GM10248 (cell line): ENCODE results near the gene COL13A1.

Source experiments
- CTCF ChIA-PET: fragments of 300-600 bp; sonication (Branson Sonifier 250); formaldehyde crosslinking; extraction: SDS; loops from one replicate; lab custom pipeline; 2021; ENCODE audit warnings: antibody characterized with exemption; lab: Yijun Ruan, JAX
- POLR2A ChIA-PET: fragments of 350-650 bp; sonication (Branson Sonifier 250); formaldehyde crosslinking; extraction: SDS; loops from one replicate; lab custom pipeline; 2020; ENCODE audit warnings: antibody characterized with exemption; lab: Yijun Ruan, JAX
- DNase-seq: peaks from one replicate; pipeline ENCODE4 v3.0.0; 2012; ENCODE audit errors: extremely low spot score
- TF ChIP-seq, protein P1 (sequence below): IDR thresholded peaks from 2 replicates; pipeline ENCODE4 v1.5.1; 2012; ENCODE audit warnings: mild to moderate bottlenecking, low read depth; ENCODE audit errors: extremely low read depth, missing control alignments, control extremely low read depth

COL13A1 gene

DNA sequence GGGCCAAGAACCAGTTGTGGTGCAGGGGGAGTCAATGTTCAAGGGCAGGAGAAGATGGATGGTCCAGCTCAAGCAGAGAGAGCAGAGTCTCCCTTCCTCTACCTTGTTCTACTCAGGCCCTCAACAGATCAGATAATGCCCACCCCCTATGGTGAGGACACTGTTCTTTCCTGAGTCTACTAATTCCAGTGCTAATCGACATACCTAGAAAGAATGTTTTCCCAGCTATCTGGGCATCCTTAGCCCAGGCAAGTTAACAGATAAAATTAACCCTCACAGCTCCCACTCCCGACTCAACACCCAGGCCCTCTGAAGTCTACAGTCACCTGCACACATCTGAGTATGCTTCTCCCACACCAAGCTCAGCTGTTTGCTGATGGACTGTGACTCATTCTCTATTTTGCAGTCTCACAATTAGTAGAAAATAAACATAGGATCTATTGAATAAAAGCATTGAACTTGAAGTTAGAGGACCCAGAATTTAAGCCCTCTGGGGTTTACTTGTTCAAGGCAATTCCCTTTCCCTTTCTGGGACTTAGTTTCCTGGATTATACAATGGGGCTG, 17.1 kb downstream of the COL13A1 start:
- ChIA-PET POLR2A (no interaction called here), CTCF (interaction anchor here (1.9 kb wide), 1 partner anchor 10 kb away, joined by 4 read pairs; no protein-coding TSS in a partner anchor)
- TF ChIP-seq, protein P1, sequence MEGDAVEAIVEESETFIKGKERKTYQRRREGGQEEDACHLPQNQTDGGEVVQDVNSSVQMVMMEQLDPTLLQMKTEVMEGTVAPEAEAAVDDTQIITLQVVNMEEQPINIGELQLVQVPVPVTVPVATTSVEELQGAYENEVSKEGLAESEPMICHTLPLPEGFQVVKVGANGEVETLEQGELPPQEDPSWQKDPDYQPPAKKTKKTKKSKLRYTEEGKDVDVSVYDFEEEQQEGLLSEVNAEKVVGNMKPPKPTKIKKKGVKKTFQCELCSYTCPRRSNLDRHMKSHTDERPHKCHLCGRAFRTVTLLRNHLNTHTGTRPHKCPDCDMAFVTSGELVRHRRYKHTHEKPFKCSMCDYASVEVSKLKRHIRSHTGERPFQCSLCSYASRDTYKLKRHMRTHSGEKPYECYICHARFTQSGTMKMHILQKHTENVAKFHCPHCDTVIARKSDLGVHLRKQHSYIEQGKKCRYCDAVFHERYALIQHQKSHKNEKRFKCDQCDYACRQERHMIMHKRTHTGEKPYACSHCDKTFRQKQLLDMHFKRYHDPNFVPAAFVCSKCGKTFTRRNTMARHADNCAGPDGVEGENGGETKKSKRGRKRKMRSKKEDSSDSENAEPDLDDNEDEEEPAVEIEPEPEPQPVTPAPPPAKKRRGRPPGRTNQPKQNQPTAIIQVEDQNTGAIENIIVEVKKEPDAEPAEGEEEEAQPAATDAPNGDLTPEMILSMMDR: no peak
- DNase-seq: no peak

DNA sequence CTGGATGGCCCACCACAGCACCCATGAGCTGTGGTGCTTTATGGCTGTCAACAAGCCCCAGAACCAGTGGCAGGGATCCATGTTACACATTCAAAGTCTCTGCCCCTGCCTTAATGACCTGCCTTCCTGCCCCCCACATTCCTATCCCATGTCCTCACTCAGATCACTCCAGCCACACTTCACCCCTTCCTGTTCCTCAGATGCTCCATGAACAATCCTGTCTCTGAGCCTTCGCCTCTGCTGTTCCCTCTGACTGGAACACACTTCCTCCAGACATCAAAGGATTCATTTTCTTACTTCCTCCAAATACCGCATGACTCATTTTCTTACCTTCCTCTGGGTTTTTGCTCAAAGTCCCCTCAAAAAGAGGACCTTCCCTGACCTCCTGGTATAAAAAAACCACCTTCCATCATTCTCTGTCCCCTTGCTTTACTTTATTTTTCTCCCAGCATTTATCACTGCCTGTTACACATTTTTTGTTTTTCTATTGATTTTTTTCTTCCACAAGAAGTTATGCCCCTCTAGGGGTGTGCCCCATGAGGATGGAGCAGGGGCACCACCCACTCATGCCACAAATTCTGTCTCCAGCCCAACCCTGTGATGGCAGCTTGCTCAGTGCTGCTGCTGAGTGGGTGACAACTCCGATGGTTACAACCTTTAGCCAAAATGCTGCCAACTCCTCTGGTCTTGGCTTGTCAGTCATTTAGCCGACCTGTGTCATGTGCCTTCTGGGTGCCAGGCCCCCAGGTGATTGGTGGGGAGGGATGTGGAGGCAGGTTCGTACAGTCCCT, 18.2 kb downstream of the COL13A1 start:
- POLR2A ChIA-PET: interaction anchor here (0.5 kb wide), 1 partner anchor 35 kb away, joined by 3 read pairs; no protein-coding TSS in a partner anchor
- DNase-seq: no peak
- TF ChIP-seq, protein P1: no peak
- CTCF ChIA-PET: no interaction called here

DNA sequence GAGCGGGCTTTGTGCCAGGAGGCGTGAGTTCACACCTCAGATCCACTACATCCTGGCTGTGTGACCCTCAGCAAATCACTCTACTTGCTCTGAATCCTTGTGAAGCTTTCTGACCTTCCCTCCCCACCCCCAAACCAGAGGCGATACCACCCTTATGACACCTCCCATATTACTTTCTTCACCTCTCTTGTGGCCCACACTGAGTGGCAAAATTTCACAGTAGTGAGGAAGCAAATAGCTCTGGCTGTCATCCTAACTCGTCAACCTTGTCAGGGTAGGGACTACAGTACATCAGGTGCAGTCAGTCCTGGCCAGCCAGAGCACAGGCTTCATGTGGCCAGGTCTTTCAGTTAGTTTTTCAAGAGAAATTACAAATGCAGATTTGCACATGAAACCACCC, 19.1 kb downstream of the COL13A1 start:
- TF ChIP-seq, protein P1: no peak
- no peak for DNase-seq
- CTCF ChIA-PET: no interaction called here
- POLR2A ChIA-PET: no interaction called here

DNA sequence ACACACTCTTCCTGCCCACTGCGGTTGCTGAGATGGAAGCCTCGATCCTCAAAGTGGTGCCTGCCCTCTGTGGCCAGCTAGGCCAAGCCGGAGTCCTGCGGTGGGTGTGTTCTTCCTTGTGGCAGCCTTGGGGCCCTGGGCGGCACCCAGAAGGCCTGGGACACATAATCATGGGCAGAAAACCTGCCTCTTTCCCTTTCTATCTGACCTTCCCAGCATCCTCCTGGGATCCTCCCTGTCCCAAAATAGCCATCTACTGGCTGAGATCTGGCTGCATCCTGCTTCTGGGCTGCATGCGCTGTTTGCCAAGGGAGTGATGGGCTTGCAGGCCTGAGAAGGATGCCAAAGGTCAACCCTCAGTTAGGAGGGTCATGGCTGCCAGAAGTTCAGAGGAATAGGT, 23.9 kb downstream of the COL13A1 start:
- ChIA-PET POLR2A (no interaction called here), CTCF (no interaction called here)
- DNase-seq: no peak
- TF ChIP-seq, protein P1: no peak

DNA sequence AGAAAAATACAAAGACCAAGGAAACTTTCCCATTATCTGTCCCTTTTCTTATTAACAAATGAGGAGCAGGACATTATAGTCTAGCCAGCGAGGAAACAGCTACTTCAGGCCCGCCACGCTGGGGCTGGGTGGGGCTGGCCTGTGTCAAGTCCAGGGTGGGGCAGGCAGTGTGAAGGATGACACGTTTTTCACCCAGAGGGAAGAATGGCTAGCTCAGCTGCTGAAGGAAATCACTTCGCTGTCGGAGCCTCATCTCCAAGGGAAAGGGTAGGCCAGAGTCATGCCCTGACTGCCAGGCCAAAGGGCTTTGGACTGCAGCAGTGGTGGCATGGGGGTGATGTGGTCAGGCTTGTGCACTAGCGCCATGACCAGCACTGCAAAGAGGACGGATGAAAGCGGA, 24.4 kb downstream of the COL13A1 start:
- TF ChIP-seq, protein P1: no peak
- DNase-seq: no peak
- ChIA-PET POLR2A (no interaction called here), CTCF (no interaction called here)

DNA sequence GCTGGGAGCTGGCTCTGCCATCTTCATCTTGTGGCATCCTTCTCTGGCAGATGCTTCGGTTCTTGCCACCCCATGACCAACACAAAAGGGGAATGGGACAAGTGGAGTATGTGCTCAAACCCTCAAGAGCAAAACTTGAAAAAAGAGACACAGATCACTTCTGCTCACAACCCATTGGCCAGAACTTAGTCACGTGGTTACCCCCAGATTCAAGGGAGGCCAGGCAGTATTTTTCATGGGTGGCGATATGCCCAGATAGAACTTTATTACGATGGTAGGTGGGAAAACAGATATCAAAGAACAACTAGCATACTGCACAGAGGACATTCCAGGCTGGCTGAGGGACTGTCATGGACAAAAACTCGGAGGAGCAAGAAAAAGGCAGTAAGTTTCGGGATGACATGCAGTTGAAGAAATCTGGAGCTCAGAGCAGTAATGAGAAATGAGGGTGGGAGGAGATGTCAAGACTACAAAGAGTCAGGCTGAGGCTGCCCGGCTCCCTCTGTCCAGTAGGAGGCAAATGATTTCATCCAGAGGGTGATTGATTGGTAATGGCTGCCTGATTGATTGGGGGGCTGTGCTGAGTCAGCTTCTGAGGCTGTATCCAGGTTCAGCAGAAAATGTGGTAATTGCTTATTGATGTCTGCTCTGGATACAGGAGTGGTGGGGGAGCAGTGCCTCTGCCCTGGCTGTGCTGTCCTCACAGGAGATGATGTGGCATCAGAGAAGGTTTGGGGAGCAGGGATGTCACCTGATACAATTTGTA, 25.3 kb downstream of the COL13A1 start:
- ChIA-PET CTCF (interaction anchor here (0.9 kb wide), 1 partner anchor 46 kb away, joined by 3 read pairs; no protein-coding TSS in a partner anchor), POLR2A (no interaction called here)
- TF ChIP-seq, protein P1: no peak
- no peak for DNase-seq
